CD14-positive monocyte (primary cell): Measurements from ENCODE around the gene ODAD3. TPM values are rescaled to one million over a fixed set of nuclear protein-coding genes. Genes with fewer than 3 reads are reported as not detected.

ENCODE experiments used
- DNase-seq, 3 donors: peaks; one replicate each; pipeline ENCODE4 v3.0.0-alpha.2; 2011 to 2022
- H2AFZ ChIP-seq: 2 replicates; pipeline ENCODE4 v1.6.0; 2012; ENCODE audit warnings: mild to moderate bottlenecking, low read depth, low read length, inconsistent platforms; ENCODE audit not compliant: insufficient read depth, poor library complexity, severe bottlenecking
- H3K27ac ChIP-seq, 2 donors: 1 replicate in 1 of 2; 2 replicates in 1 of 2; pipeline ENCODE4 v1.5.1; 2012 to 2013; ENCODE audit warnings: low read length in 2 of 2, control low read depth in 1 of 2, inconsistent platforms in 1 of 2, low read depth in 1 of 2, mild to moderate bottlenecking in 1 of 2
- H3K27me3 ChIP-seq, 2 donors: one replicate each; pipeline versions ENCODE4 v1.6.0 to v1.6.1; 2011 to 2013; ENCODE audit warnings: low read length in 2 of 2; ENCODE audit not compliant: control insufficient read depth in 2 of 2, insufficient read depth in 2 of 2
- H3K36me3 ChIP-seq, 2 donors: replicated peaks in 1 of 2; 1 replicate in 1 of 2; 2 replicates in 1 of 2; pipeline versions ENCODE4 v1.5.1 to v1.6.1; 2012 to 2013; ENCODE audit warnings: low read length in 2 of 2, control low read depth in 1 of 2, inconsistent platforms in 1 of 2, mild to moderate bottlenecking in 1 of 2; ENCODE audit not compliant: insufficient read depth in 2 of 2, control insufficient read depth in 1 of 2
- H3K4me1 ChIP-seq, 2 donors: 1 replicate in 1 of 2; 2 replicates in 1 of 2; pipeline versions ENCODE4 v1.5.1 to v1.6.1; 2012 to 2013; ENCODE audit warnings: low read length in 2 of 2, control low read depth in 1 of 2, inconsistent platforms in 1 of 2, mild to moderate bottlenecking in 1 of 2, moderate library complexity in 1 of 2; ENCODE audit not compliant: insufficient read depth in 2 of 2, control insufficient read depth in 1 of 2
- H3K4me2 ChIP-seq: replicated peaks from 2 replicates; pipeline ENCODE3; 2012; ENCODE audit warnings: low read length, moderate library complexity, mild to moderate bottlenecking; ENCODE audit not compliant: poor library complexity, severe bottlenecking; ENCODE audit errors: extremely low read depth
- H3K4me3 ChIP-seq, 3 experiments: fragments of 200-600 bp in 1 of 3; sonication (generic) in 1 of 3; replicated peaks in 1 of 3; 1 replicate in 2 of 3; 2 replicates in 1 of 3; pipeline ENCODE4 v1.5.1; 2011 to 2013; ENCODE audit warnings: low read length in 3 of 3, mild to moderate bottlenecking in 3 of 3, control low read depth in 2 of 3, low read depth in 2 of 3, inconsistent platforms in 1 of 3, moderate library complexity in 1 of 3
- H3K79me2 ChIP-seq: 2 replicates; pipeline ENCODE4 v1.6.0; 2012; ENCODE audit warnings: mild to moderate bottlenecking, control low read depth, inconsistent platforms, low read length, moderate library complexity; ENCODE audit not compliant: insufficient read depth
- H3K9ac ChIP-seq: 2 replicates; pipeline ENCODE4 v1.6.0; 2017; ENCODE audit warnings: low read length, mild to moderate bottlenecking; ENCODE audit not compliant: insufficient read depth, poor library complexity, severe bottlenecking
- H3K9me3 ChIP-seq, 2 donors: replicated peaks in 1 of 2; 1 replicate in 1 of 2; 2 replicates in 1 of 2; pipeline versions ENCODE4 v1.5.1 to v1.6.1; 2012 to 2013; ENCODE audit warnings: low read length in 2 of 2, control low read depth in 1 of 2; ENCODE audit not compliant: control insufficient read depth in 1 of 2, insufficient read depth in 1 of 2
- H4K20me1 ChIP-seq: 2 replicates; pipeline ENCODE4 v1.6.0; 2012; ENCODE audit warnings: mild to moderate bottlenecking, low read length, control low read depth, moderate library complexity; ENCODE audit not compliant: insufficient read depth
- H3K27ac Mint-ChIP-seq, 7 donors: one replicate each; pipeline ENCODE4 v1.8.0; 2020; ENCODE audit warnings: mild to moderate bottlenecking in 7 of 7, mixed read lengths in 7 of 7, moderate library complexity in 6 of 7, inconsistent platforms in 2 of 7
- H3K27me3 Mint-ChIP-seq, 3 donors: one replicate each; pipeline ENCODE4 v1.8.0; 2021 to 2022; ENCODE audit warnings: low read depth in 3 of 3, mild to moderate bottlenecking in 3 of 3, mixed read lengths in 3 of 3, moderate library complexity in 3 of 3, inconsistent platforms in 1 of 3
- H3K36me3 Mint-ChIP-seq, 2 donors: one replicate each; pipeline ENCODE4 v1.8.0; 2020; ENCODE audit warnings: mixed read lengths in 2 of 2, inconsistent platforms in 1 of 2, mild to moderate bottlenecking in 1 of 2
- H3K4me1 Mint-ChIP-seq: one replicate; pipeline ENCODE4 v1.8.0; 2020; ENCODE audit warnings: mild to moderate bottlenecking, mixed read lengths
- H3K4me3 Mint-ChIP-seq, 2 donors: one replicate each; pipeline ENCODE4 v1.8.0; 2020; ENCODE audit warnings: mild to moderate bottlenecking in 2 of 2, mixed read lengths in 2 of 2, moderate library complexity in 1 of 2
- H3K9me3 Mint-ChIP-seq, 7 donors: one replicate each; pipeline ENCODE4 v1.8.0; 2020 to 2022; ENCODE audit warnings: mixed read lengths in 7 of 7, mild to moderate bottlenecking in 6 of 7, moderate library complexity in 6 of 7, inconsistent platforms in 2 of 7
- WGBS: methylation state at CpG from one replicate; pipeline ENCODE4 v1.1.5; 2013; ENCODE audit warnings: missing lambda C conversion rate; ENCODE audit not compliant: insufficient coverage; 5-methylcytosine and 5-hydroxymethylcytosine counted together
- intact Hi-C, 2 donors: fragments of 100-400 bp; cut with micrococcal nuclease; formaldehyde crosslinking; loops; one replicate each; pipeline versions ENCODE4 v1.15.0 to v1.15.1; 2023
- polyA plus RNA-seq, 3 donors: library from polyadenylated mRNA; depleted of rRNA in 1 of 3; unstranded in 2 of 3; stranded (reverse) in 1 of 3; fragments of 300-500 nt in 2 of 3; fragments of >200 nt in 1 of 3; fragmentation: Illumina TruSeq in 2 of 3; gene quantifications; 1 replicate in 2 of 3; 2 replicates in 1 of 3; pipeline ENCODE4 v1.2.3, GENCODE V29; 2012 to 2021
- TF ChIP-seq, protein P1 (sequence below): fragments of 200-600 bp; IDR thresholded peaks from one replicate; pipeline ENCODE4 v1.8.0; 2022; ENCODE audit warnings: antibody characterized with exemption, mild to moderate bottlenecking

ODAD3 gene
- polyA plus RNA-seq, 3 donors: 0.43 to 0.88 (median 0.61) TPM

DNA sequence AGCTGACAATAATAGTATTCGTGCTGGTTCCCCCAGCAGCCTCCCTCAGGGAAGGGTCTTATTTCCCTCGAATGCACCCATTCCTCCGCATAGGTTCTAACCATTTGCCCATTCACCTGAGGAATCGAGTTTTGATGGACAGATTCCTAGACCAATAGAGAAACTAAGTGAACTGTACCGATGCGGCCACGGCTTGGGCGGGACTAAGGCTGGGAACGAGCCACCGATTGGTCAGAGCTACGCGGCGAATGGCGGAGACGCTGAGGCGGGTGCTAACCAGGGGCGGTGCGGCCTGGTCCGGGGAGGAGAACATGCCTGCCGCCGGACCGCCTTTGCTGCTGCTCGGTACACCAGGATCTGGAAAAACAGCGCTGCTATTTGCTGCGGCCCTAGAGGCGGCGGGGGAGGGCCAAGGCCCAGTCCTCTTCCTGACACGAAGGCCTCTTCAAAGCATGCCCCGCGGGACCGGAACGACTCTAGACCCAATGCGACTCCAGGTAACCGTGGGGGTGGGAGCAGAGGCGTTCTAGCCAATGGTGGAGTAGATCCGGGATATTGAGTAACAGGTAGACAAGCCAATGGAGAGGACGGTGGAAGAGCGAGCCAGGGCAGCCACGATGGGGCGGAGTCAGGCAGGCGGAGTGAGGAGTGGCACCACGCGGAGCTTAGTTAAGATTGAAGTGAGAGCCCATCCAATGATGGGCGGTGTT, 60.3 kb downstream of the ODAD3 start, which contains the start of gene SWSAP1:
SWSAP1 (plus strand) TSS at position 234 of the 710 bp plus-strand sequence; CDS start at position 249, 15 bp downstream.
- peak; percentile 99 to 100 (median 99) for DNase-seq
- Histone ChIP-seq H3K9me3 (no peaks in the 10 kb centered on the region), H3K79me2 (peaks cover 41% of the 10 kb centered on the region), H3K36me3 (no peaks in the 10 kb centered on the region), H4K20me1 (no peaks in the 10 kb centered on the region), H2AFZ (peak within 1 kb of the TSS; percentile 81), H3K4me1 (peaks cover 46 to 60% of the 10 kb centered on the region in 2 donors), H3K27me3 (no peaks in the 10 kb centered on the region), H3K4me3 (peak within 1 kb of the TSS; percentile 50 to 93 (median 73)), H3K27ac (peak within 1 kb of the TSS; percentile 85 to 91), H3K4me2 (peak within 1 kb of the TSS; percentile 100), H3K9ac (peak within 1 kb of the TSS; percentile 70)
- TF ChIP-seq, protein P1, sequence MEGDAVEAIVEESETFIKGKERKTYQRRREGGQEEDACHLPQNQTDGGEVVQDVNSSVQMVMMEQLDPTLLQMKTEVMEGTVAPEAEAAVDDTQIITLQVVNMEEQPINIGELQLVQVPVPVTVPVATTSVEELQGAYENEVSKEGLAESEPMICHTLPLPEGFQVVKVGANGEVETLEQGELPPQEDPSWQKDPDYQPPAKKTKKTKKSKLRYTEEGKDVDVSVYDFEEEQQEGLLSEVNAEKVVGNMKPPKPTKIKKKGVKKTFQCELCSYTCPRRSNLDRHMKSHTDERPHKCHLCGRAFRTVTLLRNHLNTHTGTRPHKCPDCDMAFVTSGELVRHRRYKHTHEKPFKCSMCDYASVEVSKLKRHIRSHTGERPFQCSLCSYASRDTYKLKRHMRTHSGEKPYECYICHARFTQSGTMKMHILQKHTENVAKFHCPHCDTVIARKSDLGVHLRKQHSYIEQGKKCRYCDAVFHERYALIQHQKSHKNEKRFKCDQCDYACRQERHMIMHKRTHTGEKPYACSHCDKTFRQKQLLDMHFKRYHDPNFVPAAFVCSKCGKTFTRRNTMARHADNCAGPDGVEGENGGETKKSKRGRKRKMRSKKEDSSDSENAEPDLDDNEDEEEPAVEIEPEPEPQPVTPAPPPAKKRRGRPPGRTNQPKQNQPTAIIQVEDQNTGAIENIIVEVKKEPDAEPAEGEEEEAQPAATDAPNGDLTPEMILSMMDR: no peak
- Mint-ChIP-seq H3K4me3 (peak within 1 kb of the TSS in 1 of 2 donors; percentile 41), H3K4me1 (peaks cover 12% of the 10 kb centered on the region), H3K27ac (peak within 1 kb of the TSS in 3 of 7 donors; percentile 5 to 53 (median 44)), H3K36me3 (peaks cover 14 to 29% of the 10 kb centered on the region in 2 donors), H3K9me3 (peaks cover 0 to 2% (median 0%) of the 10 kb centered on the region in 7 donors), H3K27me3 (peaks cover 0 to 4% (median 2%) of the 10 kb centered on the region in 3 donors)
- WGBS: under 1% methylated on average over 42 of the region's 44 CpGs
- intact Hi-C loops: loop anchor here (1.0 to 5.0 kb wide), 3 partner anchors 28 to 50 kb away; partner anchors contain the start of genes CCDC159 (in 1 of the 2), RAB3D (in 1 of the 2) and TMEM205 (in 1 of the 2)

DNA sequence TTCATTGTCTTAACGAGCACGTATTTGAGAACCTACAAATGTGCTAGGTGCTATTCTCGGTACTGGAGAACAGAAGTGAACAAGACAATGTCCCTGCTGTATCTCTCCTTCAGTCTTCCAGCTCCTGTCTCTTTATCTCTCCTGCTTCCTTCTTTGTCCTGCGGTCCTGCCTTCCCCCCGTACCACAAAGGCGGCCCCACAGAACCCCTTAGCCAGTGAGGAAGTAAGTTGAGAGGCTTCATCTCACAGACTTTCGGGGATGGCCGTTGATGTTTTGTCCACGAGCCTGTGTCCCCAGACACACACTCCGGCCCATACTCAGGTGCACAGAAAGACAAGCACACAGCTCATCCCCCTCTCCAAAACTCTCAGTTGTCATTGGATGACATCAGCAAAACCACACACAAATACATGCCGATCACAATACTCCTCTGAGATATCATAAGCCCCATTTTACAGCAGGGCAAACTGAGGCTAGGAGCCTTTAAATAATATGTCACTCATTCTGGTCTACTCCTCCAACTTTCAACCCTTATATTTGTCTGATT, 61.0 kb downstream of the ODAD3 start:
- Mint-ChIP-seq H3K27me3 (peaks cover 0 to 2% (median 0%) of the 10 kb centered on the region in 3 donors), H3K9me3 (peaks cover 0 to 2% (median 0%) of the 10 kb centered on the region in 7 donors), H3K27ac (no peak overlapping the region), H3K4me3 (no peak overlapping the region), H3K36me3 (peaks cover 19 to 32% of the 10 kb centered on the region in 2 donors), H3K4me1 (peaks cover 10% of the 10 kb centered on the region)
- H3K36me3 ChIP-seq: no peaks in the 10 kb centered on the region
- peak overlapping the region; percentile 100 for H3K4me2 ChIP-seq
- H3K4me3 ChIP-seq: peak overlapping the region; percentile 50 to 93 (median 73)
- TF ChIP-seq, protein P1: no peak
- peak overlapping the region; percentile 81 for H2AFZ ChIP-seq
- peaks cover 35% of the 10 kb centered on the region for H3K79me2 ChIP-seq
- 0% methylated on average over 8 of the region's 11 CpGs for WGBS
- no peaks in the 10 kb centered on the region for H3K27me3 ChIP-seq
- no peaks in the 10 kb centered on the region for H4K20me1 ChIP-seq
- H3K9ac ChIP-seq: peak overlapping the region; percentile 66
- peak overlapping the region; percentile 85 to 91 for H3K27ac ChIP-seq
- intact Hi-C loops: loop anchor here (1.0 to 5.0 kb wide), 4 partner anchors 27 to 49 kb away; partner anchors contain the start of genes CCDC159 (in 2 of the 2), TMEM205 (in 2 of the 2) and RAB3D (in 1 of the 2)
- peak in 2 of 3 donors; percentile 25 to 39 for DNase-seq
- H3K4me1 ChIP-seq: peaks cover 46 to 55% of the 10 kb centered on the region in 2 donors
- no peaks in the 10 kb centered on the region for H3K9me3 ChIP-seq
